Hematopoietic multipotent progenitor cell treated with erythropoietin and hydrocortisone succinate and interleukin-3 and kit ligand, for 4 days (in vitro differentiated cells): Measurements from ENCODE around the gene STK33.

Source experiments
- DNase-seq: peaks from one replicate; pipeline ENCODE4 v3.0.0-alpha.2; 2015

The STK33 gene

GRCh38 chr11:8593935-8594909 is at the start of gene STK33:
TSS of gene STK33 (minus strand) at chr11:8594228. CDS start at chr11:8474905, 119,323 bp downstream.
- DNase-seq: peak; percentile 83

GRCh38 chr11:8642196-8642841 is 48.3 kb upstream of the STK33 start:
- no peak for DNase-seq

- DNase-seq: no peak
These were observed 47.3 kb upstream of the STK33 start for GRCh38 chr11:8641332-8641731.

GRCh38 chr11:8640267-8640906 is 46.4 kb upstream of the STK33 start:
- no peak for DNase-seq

GRCh38 chr11:8639655-8640054 is 45.6 kb upstream of the STK33 start:
- DNase-seq: no peak

GRCh38 chr11:8638300-8638699 is 44.3 kb upstream of the STK33 start:
- DNase-seq: no peak

- no peak for DNase-seq
These were observed 42.1 kb upstream of the STK33 start for GRCh38 chr11:8636127-8636526.

GRCh38 chr11:8634498-8634897 is 40.5 kb upstream of the STK33 start:
- DNase-seq: no peak

- DNase-seq: peak; percentile 5
These were observed 37.5 kb upstream of the STK33 start for GRCh38 chr11:8631395-8632118.

- DNase-seq: no peak
These were observed 30.7 kb upstream of the STK33 start for GRCh38 chr11:8624698-8625097.

- no peak for DNase-seq
These were observed 27.1 kb upstream of the STK33 start for GRCh38 chr11:8621147-8621546.

- DNase-seq: no peak
These were observed 23.0 kb upstream of the STK33 start for GRCh38 chr11:8617063-8617462.

GRCh38 chr11:8615291-8616032 is 21.4 kb upstream of the STK33 start:
- no peak for DNase-seq

GRCh38 chr11:8614497-8614896 is 20.5 kb upstream of the STK33 start:
- DNase-seq: no peak

GRCh38 chr11:8613036-8613435 is 19.0 kb upstream of the STK33 start:
- DNase-seq: no peak

- DNase-seq: no peak
These were observed 18.5 kb upstream of the STK33 start for GRCh38 chr11:8612522-8612921.

- no peak for DNase-seq
These were observed 16.6 kb upstream of the STK33 start for GRCh38 chr11:8610532-8611116.

- no peak for DNase-seq
These were observed 14.6 kb upstream of the STK33 start for GRCh38 chr11:8608652-8609051.

GRCh38 chr11:8605971-8606563 is 12.0 kb upstream of the STK33 start:
- DNase-seq: no peak

GRCh38 chr11:8604078-8604723 is 10.2 kb upstream of the STK33 start:
- DNase-seq: peak; percentile 77

- no peak for DNase-seq
These were observed 9.7 kb upstream of the STK33 start for GRCh38 chr11:8603696-8604077.
